Measurements from ENCODE around the gene RAPH1. TPM values are rescaled to one million over a fixed set of nuclear protein-coding genes. Genes with fewer than 3 reads are reported as not detected.

Gene RAPH1
- total RNA-seq, 1 experiment from 2014 or later: 114 TPM

DNA sequence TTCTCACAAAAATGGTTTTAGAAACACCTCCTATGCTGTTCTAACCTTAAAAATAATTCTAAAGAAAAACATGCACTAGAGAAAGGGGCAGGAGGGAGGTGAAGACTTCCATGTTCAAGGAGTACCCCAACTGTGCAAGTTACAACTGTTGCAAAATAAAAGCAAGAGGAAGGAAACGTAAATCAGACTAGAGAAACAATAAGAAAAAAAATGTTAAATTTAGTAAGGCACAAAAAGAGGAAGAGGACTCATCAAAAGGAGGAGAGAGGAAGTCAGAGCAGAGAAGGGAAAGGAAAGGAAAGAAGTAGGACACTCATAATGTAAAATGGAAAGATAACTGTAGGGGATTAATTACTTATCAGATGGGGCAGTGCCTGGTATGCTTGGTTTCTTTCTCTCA lies 34.1 kb downstream of the RAPH1 start:
- no peaks in the 10 kb centered on the region for H3K9me3 ChIP-seq
- Mint-ChIP-seq H3K9me3 (ENCODE audit: unreplicated experiment) (peaks cover 11% of the 10 kb centered on the region), H3K27me3 (ENCODE audit: insufficient read depth, unreplicated experiment) (no peaks in the 10 kb centered on the region), H3K36me3 (ENCODE audit: insufficient read depth, unreplicated experiment) (peaks cover 44% of the 10 kb centered on the region), H3K4me3 (ENCODE audit: unreplicated experiment) (no peak overlapping the region), H3K4me1 (ENCODE audit: low read depth, unreplicated experiment) (peaks cover 21% of the 10 kb centered on the region), H3K27ac (ENCODE audit: unreplicated experiment) (peak overlapping the region; percentile 11)
- no peaks in the 10 kb centered on the region; the same call in 1 of the 2 replicates for H3K36me3 ChIP-seq (ENCODE audit: control insufficient read depth, insufficient read depth, low read length)
- no peak for DNase-seq
- CTCF ChIA-PET: no interaction called here
- intact Hi-C loops (cut with micrococcal nuclease; ENCODE audit: unreplicated experiment): no loop called here
- H3K4me3 ChIP-seq (ENCODE audit: low read depth, low read length): no peak overlapping the region
- BruUV-seq (replicated peaks): no TSS peak
- peaks cover 26% of the 10 kb centered on the region for H3K4me1 ChIP-seq
- TF ChIP-seq, protein P1, sequence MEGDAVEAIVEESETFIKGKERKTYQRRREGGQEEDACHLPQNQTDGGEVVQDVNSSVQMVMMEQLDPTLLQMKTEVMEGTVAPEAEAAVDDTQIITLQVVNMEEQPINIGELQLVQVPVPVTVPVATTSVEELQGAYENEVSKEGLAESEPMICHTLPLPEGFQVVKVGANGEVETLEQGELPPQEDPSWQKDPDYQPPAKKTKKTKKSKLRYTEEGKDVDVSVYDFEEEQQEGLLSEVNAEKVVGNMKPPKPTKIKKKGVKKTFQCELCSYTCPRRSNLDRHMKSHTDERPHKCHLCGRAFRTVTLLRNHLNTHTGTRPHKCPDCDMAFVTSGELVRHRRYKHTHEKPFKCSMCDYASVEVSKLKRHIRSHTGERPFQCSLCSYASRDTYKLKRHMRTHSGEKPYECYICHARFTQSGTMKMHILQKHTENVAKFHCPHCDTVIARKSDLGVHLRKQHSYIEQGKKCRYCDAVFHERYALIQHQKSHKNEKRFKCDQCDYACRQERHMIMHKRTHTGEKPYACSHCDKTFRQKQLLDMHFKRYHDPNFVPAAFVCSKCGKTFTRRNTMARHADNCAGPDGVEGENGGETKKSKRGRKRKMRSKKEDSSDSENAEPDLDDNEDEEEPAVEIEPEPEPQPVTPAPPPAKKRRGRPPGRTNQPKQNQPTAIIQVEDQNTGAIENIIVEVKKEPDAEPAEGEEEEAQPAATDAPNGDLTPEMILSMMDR (IDR thresholded peaks at IDR 0.05; ENCODE audit: insufficient read depth in 1 of 2, low read depth in 1 of 2, low read length in 1 of 2, severe bottlenecking in 1 of 2, unreplicated experiment in 1 of 2): no peak
- no peaks in the 10 kb centered on the region for H3K27me3 ChIP-seq (replicated peaks; ENCODE audit: control insufficient read depth, insufficient read depth, low read length)
- POLR2A ChIA-PET: no interaction called here

DNA sequence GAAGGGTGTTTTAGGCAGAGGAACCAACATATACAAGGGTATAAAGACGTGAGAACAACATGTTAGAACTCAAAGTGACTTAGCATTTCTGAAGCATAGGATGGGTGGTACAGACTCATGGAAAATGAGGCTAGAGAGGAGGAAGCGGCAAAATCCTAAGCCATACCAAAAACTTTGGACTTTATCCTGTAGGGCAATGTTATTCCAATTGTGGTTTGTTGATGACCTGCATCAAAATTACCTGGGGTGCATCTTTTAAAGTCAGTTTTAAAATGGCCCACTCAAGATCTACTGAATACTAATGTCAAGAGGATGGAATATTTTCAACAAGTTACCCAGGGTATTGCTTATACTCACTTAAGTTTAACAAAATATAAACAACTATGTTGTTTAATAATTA lies 34.8 kb downstream of the RAPH1 start:
- no peaks in the 10 kb centered on the region for H3K27me3 Mint-ChIP-seq (ENCODE audit: insufficient read depth, unreplicated experiment)
- no peaks in the 10 kb centered on the region for H3K9me3 ChIP-seq
- no peak overlapping the region for H3K4me3 Mint-ChIP-seq (ENCODE audit: unreplicated experiment)
- ChIA-PET POLR2A (no interaction called here), CTCF (no interaction called here)
- intact Hi-C loops (cut with micrococcal nuclease; ENCODE audit: unreplicated experiment): no loop called here
- no peak overlapping the region for H3K4me3 ChIP-seq (ENCODE audit: low read depth, low read length)
- no peak for DNase-seq
- no peaks in the 10 kb centered on the region; the same call in 1 of the 2 replicates for H3K36me3 ChIP-seq (ENCODE audit: control insufficient read depth, insufficient read depth, low read length)
- H3K4me1 Mint-ChIP-seq (ENCODE audit: low read depth, unreplicated experiment): peaks cover 25% of the 10 kb centered on the region
- no peaks in the 10 kb centered on the region for H3K27me3 ChIP-seq (replicated peaks; ENCODE audit: control insufficient read depth, insufficient read depth, low read length)
- no peak overlapping the region for H3K27ac Mint-ChIP-seq (ENCODE audit: unreplicated experiment)
- H3K9me3 Mint-ChIP-seq (ENCODE audit: unreplicated experiment): peaks cover 10% of the 10 kb centered on the region
- TF ChIP-seq, protein P1 (IDR thresholded peaks at IDR 0.05; ENCODE audit: insufficient read depth in 1 of 2, low read depth in 1 of 2, low read length in 1 of 2, severe bottlenecking in 1 of 2, unreplicated experiment in 1 of 2): no peak
- BruUV-seq (replicated peaks): no TSS peak
- peaks cover 50% of the 10 kb centered on the region for H3K36me3 Mint-ChIP-seq (ENCODE audit: insufficient read depth, unreplicated experiment)
- H3K4me1 ChIP-seq: peaks cover 26% of the 10 kb centered on the region

DNA sequence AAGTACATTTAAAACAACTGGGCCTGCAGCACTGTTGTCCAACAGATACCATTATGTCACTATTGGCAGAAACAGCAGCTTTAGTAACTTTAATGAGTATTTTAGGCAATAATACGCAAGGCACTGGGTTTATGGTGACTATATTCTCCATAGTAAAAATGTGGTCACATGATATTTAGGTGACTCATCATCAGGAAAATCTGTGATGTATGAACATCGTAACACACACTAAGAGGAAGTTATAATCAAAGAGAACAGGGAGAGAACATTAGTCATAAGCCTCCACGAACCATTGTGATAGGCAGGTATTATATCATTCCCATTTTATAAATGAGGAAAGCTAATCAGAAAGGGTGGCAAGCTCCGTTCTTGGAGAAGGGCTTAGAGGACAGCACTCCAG lies 36.9 kb downstream of the RAPH1 start:
- CTCF ChIA-PET: no interaction called here
- peaks cover 30% of the 10 kb centered on the region for H3K4me1 Mint-ChIP-seq (ENCODE audit: low read depth, unreplicated experiment)
- H3K4me3 Mint-ChIP-seq (ENCODE audit: unreplicated experiment): no peak overlapping the region
- H3K27me3 Mint-ChIP-seq (ENCODE audit: insufficient read depth, unreplicated experiment): no peaks in the 10 kb centered on the region
- Histone ChIP-seq H3K4me1 (peaks cover 15% of the 10 kb centered on the region), H3K4me3 (ENCODE audit: low read depth, low read length) (no peak overlapping the region), H3K9me3 (no peaks in the 10 kb centered on the region), H3K36me3 (ENCODE audit: control insufficient read depth, insufficient read depth, low read length) (no peaks in the 10 kb centered on the region; the same call in 1 of the 2 replicates), H3K27me3 (replicated peaks; ENCODE audit: control insufficient read depth, insufficient read depth, low read length) (no peaks in the 10 kb centered on the region)
- TF ChIP-seq, protein P1 (IDR thresholded peaks at IDR 0.05; ENCODE audit: insufficient read depth in 1 of 2, low read depth in 1 of 2, low read length in 1 of 2, severe bottlenecking in 1 of 2, unreplicated experiment in 1 of 2): no peak
- intact Hi-C loops (cut with micrococcal nuclease; ENCODE audit: unreplicated experiment): no loop called here
- BruUV-seq (replicated peaks): no TSS peak
- POLR2A ChIA-PET: no interaction called here
- H3K9me3 Mint-ChIP-seq (ENCODE audit: unreplicated experiment): no peaks in the 10 kb centered on the region
- DNase-seq: no peak
- H3K27ac Mint-ChIP-seq (ENCODE audit: unreplicated experiment): peak overlapping the region; percentile 33
- H3K36me3 Mint-ChIP-seq (ENCODE audit: insufficient read depth, unreplicated experiment): peaks cover 56% of the 10 kb centered on the region

All from Caco-2 (cell line).